Brain microvascular endothelial cell (primary cell): ENCODE data around the gene EPPIN.

Experiments
- DNase-seq: peaks from one replicate; pipeline ENCODE4 v3.0.0-alpha.2; 2020
- H3K27ac ChIP-seq: fragments of 250-450 bp; sonication (Bioruptor Pico); 2 replicates; pipeline ENCODE4 v1.5.1; 2020; ENCODE audit warnings: mild to moderate bottlenecking, moderate library complexity
- H3K27me3 ChIP-seq: fragments of 250-450 bp; sonication (Bioruptor Pico); replicated peaks from 2 replicates; pipeline ENCODE4 v1.5.1; 2020; ENCODE audit warnings: mild to moderate bottlenecking
- H3K36me3 ChIP-seq: fragments of 250-450 bp; sonication (Bioruptor Pico); replicated peaks from 2 replicates; pipeline ENCODE4 v1.5.1; 2020; ENCODE audit warnings: mild to moderate bottlenecking
- H3K4me3 ChIP-seq: 2 replicates; pipeline ENCODE4 v1.5.1; 2011; ENCODE audit warnings: low read depth, mild to moderate bottlenecking, control low read depth, low read length, moderate library complexity
- CTCF ChIP-seq: IDR thresholded peaks from 2 replicates; pipeline ENCODE4 v1.5.1; 2011; ENCODE audit warnings: low read depth, mild to moderate bottlenecking, moderate library complexity, low read length, control low read depth, inconsistent platforms; ENCODE audit errors: missing control alignments
- in situ Hi-C: cut with HindIII; loops from 2 replicates; pipeline ENCODE4 v1.10.0; 2017; ENCODE audit warnings: low sequenced_read_pairs, low pct_ligation_motif_present

The EPPIN gene

GRCh38 chr20:45506398-45506797 is 40.8 kb downstream of the EPPIN start:
- TF ChIP-seq CTCF: no peak
- Histone ChIP-seq H3K27me3 (no peaks in the 10 kb centered on the region), H3K27ac (no peak overlapping the region), H3K4me3 (no peak overlapping the region), H3K36me3 (no peaks in the 10 kb centered on the region)
- in situ Hi-C loops: no loop called here
- no peak for DNase-seq

- Histone ChIP-seq H3K36me3 (no peaks in the 10 kb centered on the region), H3K27ac (no peak overlapping the region), H3K27me3 (no peaks in the 10 kb centered on the region), H3K4me3 (no peak overlapping the region)
- in situ Hi-C loops: no loop called here
- TF ChIP-seq CTCF: no peak
- DNase-seq: no peak
Measured at GRCh38 chr20:45503403-45503802, 43.8 kb downstream of the EPPIN start.

GRCh38 chr20:45502561-45502960 is 44.6 kb downstream of the EPPIN start:
- in situ Hi-C loops: no loop called here
- H3K27me3 ChIP-seq: no peaks in the 10 kb centered on the region
- no peak overlapping the region for H3K4me3 ChIP-seq
- TF ChIP-seq CTCF: no peak
- H3K36me3 ChIP-seq: no peaks in the 10 kb centered on the region
- DNase-seq: no peak
- no peak overlapping the region for H3K27ac ChIP-seq

- TF ChIP-seq CTCF: no peak
- Histone ChIP-seq H3K27ac (no peak overlapping the region), H3K4me3 (no peak overlapping the region), H3K27me3 (no peaks in the 10 kb centered on the region), H3K36me3 (no peaks in the 10 kb centered on the region)
- DNase-seq: no peak
- in situ Hi-C loops: no loop called here
Measured at GRCh38 chr20:45501600-45501999, 45.6 kb downstream of the EPPIN start.

- H3K4me3 ChIP-seq: no peak overlapping the region
- H3K27me3 ChIP-seq: no peaks in the 10 kb centered on the region
- DNase-seq: no peak
- in situ Hi-C loops: no loop called here
- no peak overlapping the region for H3K27ac ChIP-seq
- H3K36me3 ChIP-seq: no peaks in the 10 kb centered on the region
- TF ChIP-seq CTCF: no peak
Measured at GRCh38 chr20:45500022-45500421, 47.2 kb downstream of the EPPIN start.

GRCh38 chr20:45497971-45498494 is 49.2 kb downstream of the EPPIN start:
- TF ChIP-seq CTCF: no peak
- no peak for DNase-seq
- Histone ChIP-seq H3K27me3 (no peaks in the 10 kb centered on the region), H3K36me3 (no peaks in the 10 kb centered on the region), H3K27ac (no peak overlapping the region), H3K4me3 (no peak overlapping the region)
- in situ Hi-C loops: no loop called here
